ENCODE results near the gene RDH13. TPM values are rescaled to one million over a fixed set of nuclear protein-coding genes. Genes with fewer than 3 reads are reported as not detected.
"Not testable (repeated sequence)": the region's sequence is repeated elsewhere in the genome, so short reads cannot be mapped to it uniquely, and the experiment has no call there.

The RDH13 gene
- total and polyA plus RNA-seq, 2 donors (not counting 1 experiment from before 2014, with no cell fraction given) = 2.7 to 6.9 TPM

DNA sequence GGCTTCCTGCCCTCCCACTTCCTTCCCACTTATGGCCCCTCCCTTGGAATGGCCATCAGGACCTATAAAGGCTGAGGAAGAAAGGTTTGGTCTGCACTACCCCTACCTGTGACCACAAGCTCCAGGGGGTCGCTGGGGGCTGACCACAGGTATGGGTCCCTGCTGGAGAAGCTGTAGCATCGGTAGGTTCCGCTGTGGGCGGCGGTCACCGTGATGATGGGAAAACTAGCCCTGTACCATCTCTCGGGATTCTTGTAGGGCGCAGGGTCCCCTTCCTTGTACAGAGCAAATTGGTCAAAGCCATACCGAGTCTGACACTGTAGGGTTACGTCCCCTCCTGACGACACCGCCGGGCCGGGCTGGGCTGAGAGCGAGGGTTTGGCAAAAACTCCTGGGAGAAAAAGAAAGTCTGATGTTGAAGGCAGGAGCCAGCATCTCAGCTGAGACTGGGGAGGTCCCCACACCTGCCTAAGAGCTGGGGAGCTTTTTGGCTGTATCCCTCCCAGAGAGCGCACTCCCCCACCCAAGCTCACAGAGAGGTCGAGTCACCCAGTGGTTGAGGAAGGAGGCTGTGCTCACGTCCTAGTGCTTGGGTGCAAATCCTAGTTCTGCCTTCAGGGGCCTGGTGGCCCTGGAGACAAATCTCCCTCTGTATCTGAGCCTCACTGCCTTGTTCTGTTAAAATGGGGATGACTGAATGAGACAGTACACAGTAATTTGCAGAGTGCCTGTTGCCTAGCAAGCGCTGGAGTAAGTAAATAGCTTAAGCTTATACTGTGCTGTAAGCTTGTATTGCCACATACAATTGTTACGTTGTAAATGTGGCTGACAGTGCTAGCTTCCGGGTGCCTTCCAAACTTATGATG, 35.2 kb downstream of the RDH13 start:
- Histone ChIP-seq H3K4me1 (ENCODE audit: control insufficient read depth, extremely low read depth, insufficient read depth, low read length) (no peaks in the 10 kb centered on the region), H3K4me2 (ENCODE audit: extremely low read depth, insufficient read depth, low read length) (no peak overlapping the region), H2AFZ (ENCODE audit: low read length) (no peak overlapping the region), H4K20me1 (ENCODE audit: control insufficient read depth, extremely low read depth, insufficient read depth, low read length) (no peaks in the 10 kb centered on the region), H3K27me3 (ENCODE audit: control insufficient read depth, insufficient read depth, low read length) (no peaks in the 10 kb centered on the region), H3K36me3 (ENCODE audit: control insufficient read depth, insufficient read depth, low read length) (no peaks in the 10 kb centered on the region), H3K79me2 (ENCODE audit: control insufficient read depth, insufficient read depth, low read length) (no peaks in the 10 kb centered on the region), H3K4me3 (replicated peaks in 1 of 4; ENCODE audit: control extremely low read depth in 1 of 4, insufficient read depth in 1 of 4, low read depth in 3 of 4, low read length in 4 of 4) (no peak overlapping the region), H3K9ac (ENCODE audit: insufficient read depth, low read length) (no peak overlapping the region), H3K9me3 (ENCODE audit: control insufficient read depth, insufficient read depth, low read depth, low read length) (no peaks in the 10 kb centered on the region), H3K27ac (ENCODE audit: insufficient read depth, low read length) (no peak overlapping the region)
- no peak for DNase-seq (ENCODE audit: low read depth in 2 of 2)
- TF ChIP-seq, protein P1, sequence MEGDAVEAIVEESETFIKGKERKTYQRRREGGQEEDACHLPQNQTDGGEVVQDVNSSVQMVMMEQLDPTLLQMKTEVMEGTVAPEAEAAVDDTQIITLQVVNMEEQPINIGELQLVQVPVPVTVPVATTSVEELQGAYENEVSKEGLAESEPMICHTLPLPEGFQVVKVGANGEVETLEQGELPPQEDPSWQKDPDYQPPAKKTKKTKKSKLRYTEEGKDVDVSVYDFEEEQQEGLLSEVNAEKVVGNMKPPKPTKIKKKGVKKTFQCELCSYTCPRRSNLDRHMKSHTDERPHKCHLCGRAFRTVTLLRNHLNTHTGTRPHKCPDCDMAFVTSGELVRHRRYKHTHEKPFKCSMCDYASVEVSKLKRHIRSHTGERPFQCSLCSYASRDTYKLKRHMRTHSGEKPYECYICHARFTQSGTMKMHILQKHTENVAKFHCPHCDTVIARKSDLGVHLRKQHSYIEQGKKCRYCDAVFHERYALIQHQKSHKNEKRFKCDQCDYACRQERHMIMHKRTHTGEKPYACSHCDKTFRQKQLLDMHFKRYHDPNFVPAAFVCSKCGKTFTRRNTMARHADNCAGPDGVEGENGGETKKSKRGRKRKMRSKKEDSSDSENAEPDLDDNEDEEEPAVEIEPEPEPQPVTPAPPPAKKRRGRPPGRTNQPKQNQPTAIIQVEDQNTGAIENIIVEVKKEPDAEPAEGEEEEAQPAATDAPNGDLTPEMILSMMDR (conservative IDR thresholded peaks at IDR 0.05 in 1 of 2, IDR thresholded peaks at IDR 0.05 in 1 of 2; ENCODE audit: low read depth in 1 of 2, low read length in 2 of 2) = no peak
- TF ChIP-seq EZH2 (IDR thresholded peaks at IDR 0.05; ENCODE audit: low read length, missing control alignments) = no peak

DNA sequence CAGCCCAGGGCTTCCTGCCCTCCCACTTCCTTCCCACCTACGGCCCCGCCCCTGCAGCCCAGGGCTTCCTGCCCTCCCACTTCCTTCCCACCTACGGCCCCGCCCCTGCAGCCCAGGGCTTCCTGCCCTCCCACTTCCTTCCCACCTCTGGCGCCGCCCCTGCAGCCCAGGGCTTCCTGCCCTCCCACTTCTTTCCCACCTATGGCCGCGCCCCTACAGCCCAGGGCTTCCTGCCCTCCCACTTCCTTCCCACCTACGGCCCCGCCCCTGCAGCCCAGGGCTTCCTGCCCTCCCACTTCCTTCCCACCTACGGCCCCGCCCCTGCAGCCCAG, 35.8 kb downstream of the RDH13 start:
- H3K4me3 ChIP-seq (replicated peaks in 1 of 4; ENCODE audit: control extremely low read depth in 1 of 4, insufficient read depth in 1 of 4, low read depth in 3 of 4, low read length in 4 of 4); H3K9ac ChIP-seq (ENCODE audit: insufficient read depth, low read length); H3K27me3 ChIP-seq (ENCODE audit: control insufficient read depth, insufficient read depth, low read length); H3K36me3 ChIP-seq (ENCODE audit: control insufficient read depth, insufficient read depth, low read length); H3K4me2 ChIP-seq (ENCODE audit: extremely low read depth, insufficient read depth, low read length); H3K4me1 ChIP-seq (ENCODE audit: control insufficient read depth, extremely low read depth, insufficient read depth, low read length); H2AFZ ChIP-seq (ENCODE audit: low read length); H3K9me3 ChIP-seq (ENCODE audit: control insufficient read depth, insufficient read depth, low read depth, low read length); H4K20me1 ChIP-seq (ENCODE audit: control insufficient read depth, extremely low read depth, insufficient read depth, low read length); DNase-seq (ENCODE audit: low read depth in 2 of 2); H3K27ac ChIP-seq (ENCODE audit: insufficient read depth, low read length); H3K79me2 ChIP-seq (ENCODE audit: control insufficient read depth, insufficient read depth, low read length): not testable (repeated sequence)

DNA sequence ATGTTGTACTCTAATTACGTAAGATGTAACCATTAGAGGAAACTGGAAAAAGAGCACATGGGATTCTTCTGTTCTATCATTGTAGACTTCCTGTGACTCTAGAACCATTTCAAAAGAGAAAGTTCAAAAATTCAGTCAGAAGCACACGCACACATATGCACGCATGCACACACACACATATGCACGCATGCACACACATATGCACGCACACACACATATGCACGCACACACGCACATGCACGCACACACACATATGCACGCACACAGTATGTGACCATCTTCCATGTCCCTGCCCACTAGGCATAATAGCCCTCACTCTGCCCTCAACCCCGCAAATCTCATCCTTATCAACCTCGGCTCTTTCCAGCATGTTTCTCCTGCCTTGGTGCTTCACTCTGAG, 38.8 kb downstream of the RDH13 start:
- no peak overlapping the region for H3K27ac ChIP-seq (ENCODE audit: insufficient read depth, low read length)
- no peak for TF ChIP-seq EZH2 (IDR thresholded peaks at IDR 0.05; ENCODE audit: low read length, missing control alignments)
- TF ChIP-seq, protein P1 (conservative IDR thresholded peaks at IDR 0.05 in 1 of 2, IDR thresholded peaks at IDR 0.05 in 1 of 2; ENCODE audit: low read depth in 1 of 2, low read length in 2 of 2) = no peak
- no peaks in the 10 kb centered on the region for H3K36me3 ChIP-seq (ENCODE audit: control insufficient read depth, insufficient read depth, low read length)
- no peak overlapping the region for H2AFZ ChIP-seq (ENCODE audit: low read length)
- H3K4me2 ChIP-seq (ENCODE audit: extremely low read depth, insufficient read depth, low read length) = no peak overlapping the region
- no peaks in the 10 kb centered on the region for H3K9me3 ChIP-seq (ENCODE audit: control insufficient read depth, insufficient read depth, low read depth, low read length)
- H3K4me3 ChIP-seq (replicated peaks in 1 of 4; ENCODE audit: control extremely low read depth in 1 of 4, insufficient read depth in 1 of 4, low read depth in 3 of 4, low read length in 4 of 4) = no peak overlapping the region
- no peaks in the 10 kb centered on the region for H3K79me2 ChIP-seq (ENCODE audit: control insufficient read depth, insufficient read depth, low read length)
- no peak for DNase-seq (ENCODE audit: low read depth in 2 of 2)
- no peaks in the 10 kb centered on the region for H4K20me1 ChIP-seq (ENCODE audit: control insufficient read depth, extremely low read depth, insufficient read depth, low read length)
- H3K9ac ChIP-seq (ENCODE audit: insufficient read depth, low read length) = no peak overlapping the region
- no peaks in the 10 kb centered on the region for H3K27me3 ChIP-seq (ENCODE audit: control insufficient read depth, insufficient read depth, low read length)
- no peaks in the 10 kb centered on the region for H3K4me1 ChIP-seq (ENCODE audit: control insufficient read depth, extremely low read depth, insufficient read depth, low read length)

DNA sequence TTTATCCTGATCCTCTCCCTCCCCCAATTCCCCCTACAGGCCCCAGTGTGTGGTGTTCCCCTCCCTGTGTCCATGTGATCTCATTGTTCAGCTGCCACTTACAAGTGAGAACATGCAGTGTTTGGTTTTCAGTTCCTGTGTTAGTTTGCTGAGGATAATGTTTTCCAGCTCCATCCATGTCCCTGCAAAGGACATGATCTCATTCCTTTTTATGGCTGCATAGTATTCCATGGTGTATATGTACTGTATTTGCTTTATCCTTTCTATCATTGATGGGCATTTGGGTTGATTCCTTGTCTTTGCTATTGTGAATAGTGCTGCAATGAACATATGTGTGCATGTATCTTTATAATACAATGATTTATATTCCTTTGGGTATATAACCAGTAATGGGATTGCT, 42.6 kb downstream of the RDH13 start:
- not testable (repeated sequence) for DNase-seq (ENCODE audit: low read depth in 2 of 2); H3K36me3 ChIP-seq (ENCODE audit: control insufficient read depth, insufficient read depth, low read length); H3K4me2 ChIP-seq (ENCODE audit: extremely low read depth, insufficient read depth, low read length); H3K79me2 ChIP-seq (ENCODE audit: control insufficient read depth, insufficient read depth, low read length); H3K27me3 ChIP-seq (ENCODE audit: control insufficient read depth, insufficient read depth, low read length); H3K4me3 ChIP-seq (replicated peaks in 1 of 4; ENCODE audit: control extremely low read depth in 1 of 4, insufficient read depth in 1 of 4, low read depth in 3 of 4, low read length in 4 of 4); H3K4me1 ChIP-seq (ENCODE audit: control insufficient read depth, extremely low read depth, insufficient read depth, low read length); H3K9ac ChIP-seq (ENCODE audit: insufficient read depth, low read length); H3K9me3 ChIP-seq (ENCODE audit: control insufficient read depth, insufficient read depth, low read depth, low read length); H3K27ac ChIP-seq (ENCODE audit: insufficient read depth, low read length); H2AFZ ChIP-seq (ENCODE audit: low read length); H4K20me1 ChIP-seq (ENCODE audit: control insufficient read depth, extremely low read depth, insufficient read depth, low read length)

Measured in fibroblast of lung (primary cell).